NCI-H526 treated with DMSO at 0.1 percent for 48 hours (cell line): ENCODE measurements around the gene MYEOV.

Source experiments
- DNase-seq: peaks from one replicate; lab custom pipeline; 2025; lab: John Stamatoyannopoulos, UW

MYEOV gene

GRCh38 chr11:69301455-69302401 lies 7.8 kb downstream of the MYEOV start:
- DNase-seq: no peak

- no peak for DNase-seq
These were observed 8.6 kb downstream of the MYEOV start for GRCh38 chr11:69302447-69303020.

DNA sequence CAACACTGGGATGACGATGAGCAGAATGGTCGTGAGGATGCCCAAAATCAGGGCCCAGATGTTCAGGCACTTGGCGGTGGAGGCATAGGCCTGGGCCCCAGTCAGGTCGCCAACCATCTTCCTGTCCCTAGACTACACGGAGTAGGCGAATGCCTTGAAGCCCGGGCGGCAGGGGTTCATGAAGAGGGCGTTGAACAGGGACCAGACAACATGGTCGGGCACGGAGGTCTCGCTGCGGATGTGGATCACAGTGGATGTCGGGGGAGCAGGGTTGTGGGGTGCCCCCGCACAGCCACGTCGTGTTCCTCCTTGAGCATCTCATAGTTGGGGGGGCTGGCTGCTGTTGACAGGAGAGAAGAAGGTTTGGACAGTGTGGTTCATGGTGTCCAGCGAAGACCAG lies 9.5 kb downstream of the MYEOV start:
- DNase-seq: no peak

- no peak for DNase-seq
These were observed 10.3 kb downstream of the MYEOV start for GRCh38 chr11:69304258-69304657.

GRCh38 chr11:69304686-69305085 lies 10.7 kb downstream of the MYEOV start:
- no peak for DNase-seq

DNA sequence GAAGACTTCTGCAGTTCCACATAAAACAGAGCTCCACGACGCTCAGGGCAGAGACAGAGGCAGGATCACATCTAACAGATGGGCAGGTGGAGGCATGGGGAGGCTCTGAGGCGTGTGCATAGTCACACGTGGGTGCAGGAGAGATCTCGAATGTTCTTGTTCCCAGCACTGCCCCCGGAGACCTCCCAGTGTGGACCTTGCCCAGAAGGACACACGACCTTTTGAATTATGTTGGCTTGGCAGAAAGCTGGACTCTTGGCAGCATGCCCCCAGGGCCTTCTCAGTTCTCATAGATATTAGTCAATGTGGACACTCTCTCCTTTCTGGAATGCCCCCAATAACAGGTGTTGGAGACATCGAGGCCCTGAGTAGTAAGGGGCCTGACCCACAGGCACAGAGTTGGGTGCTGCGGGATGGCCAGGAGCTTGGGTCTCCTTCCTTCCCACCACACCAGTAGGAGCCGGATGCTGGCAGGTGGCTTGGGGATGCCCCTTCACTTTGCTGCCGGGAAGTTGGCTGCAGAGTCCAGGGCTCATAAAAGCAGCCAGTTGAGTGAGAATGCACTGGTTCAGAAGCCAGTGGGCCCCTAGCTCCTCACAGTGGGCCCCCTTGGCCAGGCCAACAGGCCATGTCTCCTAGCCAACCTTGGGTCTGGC lies 12.1 kb downstream of the MYEOV start:
- no peak for DNase-seq

DNA sequence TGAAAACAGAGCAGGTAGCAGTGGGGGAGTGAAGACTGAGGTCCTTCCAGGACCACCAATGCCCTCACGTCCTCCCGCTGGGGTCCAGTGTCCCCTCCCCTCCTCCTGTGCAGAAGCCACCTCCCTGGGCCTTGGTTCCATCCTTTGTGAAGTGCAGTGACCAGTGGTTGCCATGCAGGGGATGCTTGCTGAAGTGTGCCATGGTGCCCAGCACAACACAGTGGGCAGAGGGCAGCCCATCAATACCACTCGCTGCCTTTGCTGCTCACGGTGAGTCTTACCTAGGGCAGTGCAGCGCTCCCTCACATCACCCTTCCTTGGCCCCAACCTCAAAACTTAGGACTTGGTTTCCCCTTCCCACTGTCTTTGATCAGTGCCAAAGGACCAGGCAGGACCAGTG lies 12.9 kb downstream of the MYEOV start:
- DNase-seq: no peak

- DNase-seq: no peak
These were observed 13.5 kb downstream of the MYEOV start for GRCh38 chr11:69307421-69307820.

DNA sequence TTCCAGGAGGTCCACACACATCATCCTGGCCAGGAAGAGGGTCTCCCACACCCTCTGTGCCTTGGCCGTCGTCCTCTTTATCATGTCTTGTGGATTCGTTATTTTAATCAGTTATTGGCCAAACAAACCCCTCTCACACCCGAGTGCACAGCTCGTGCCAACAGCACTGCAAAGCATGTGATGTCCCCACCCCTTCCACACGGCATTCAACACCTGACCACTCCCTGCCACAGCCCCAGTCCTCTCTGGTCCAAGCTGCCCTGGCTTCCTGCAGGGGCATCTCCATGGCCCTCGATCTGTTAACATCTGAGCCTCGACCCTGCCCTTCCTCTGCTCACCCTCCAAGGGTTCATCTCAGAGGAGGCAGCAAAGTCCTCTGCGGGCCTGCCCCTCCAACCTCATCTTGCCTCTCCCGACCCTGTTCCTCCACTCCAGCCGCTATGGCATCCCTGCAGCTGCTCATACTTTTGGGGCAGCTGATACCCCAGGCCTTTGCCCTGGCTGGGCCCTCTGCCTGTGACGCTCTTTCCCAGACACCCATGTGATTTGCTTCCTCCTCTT lies 14.0 kb downstream of the MYEOV start:
- DNase-seq: peak; percentile 10

GRCh38 chr11:69308491-69308911 lies 14.5 kb downstream of the MYEOV start:
- DNase-seq: no peak

DNA sequence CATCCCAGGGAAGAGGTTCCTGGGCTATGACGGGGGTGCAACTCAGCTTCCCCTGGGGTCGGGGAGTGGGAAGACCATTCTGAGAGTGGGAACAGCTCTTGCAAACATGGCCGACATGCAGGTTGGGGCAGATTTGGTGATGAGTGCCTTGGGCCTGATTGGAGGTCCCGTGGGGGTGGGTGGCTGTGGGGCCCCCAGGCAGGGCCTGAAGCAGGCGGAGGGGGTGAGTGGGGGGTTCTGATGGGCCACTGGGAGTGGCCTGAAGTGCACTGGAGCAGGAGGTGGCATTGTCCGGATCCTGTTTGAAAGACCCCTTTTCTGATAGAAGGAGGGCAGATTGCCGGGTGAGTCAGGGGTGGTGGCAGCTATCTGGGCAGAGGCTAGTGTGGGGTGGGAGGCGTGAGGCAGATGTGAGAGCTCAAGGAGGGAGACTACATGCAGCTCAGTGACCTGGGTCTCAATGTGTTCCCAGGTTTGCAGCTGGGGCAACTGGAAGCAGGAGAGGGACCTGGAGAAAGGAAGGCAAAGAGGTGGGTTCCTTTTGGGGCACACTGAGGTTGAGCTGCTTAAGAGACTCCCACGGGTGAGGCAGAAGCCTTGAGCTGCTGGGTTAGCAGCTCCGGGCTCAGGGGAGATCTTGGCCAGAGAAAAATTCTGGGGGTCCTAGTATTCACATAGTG lies 15.1 kb downstream of the MYEOV start:
- DNase-seq: no peak

DNA sequence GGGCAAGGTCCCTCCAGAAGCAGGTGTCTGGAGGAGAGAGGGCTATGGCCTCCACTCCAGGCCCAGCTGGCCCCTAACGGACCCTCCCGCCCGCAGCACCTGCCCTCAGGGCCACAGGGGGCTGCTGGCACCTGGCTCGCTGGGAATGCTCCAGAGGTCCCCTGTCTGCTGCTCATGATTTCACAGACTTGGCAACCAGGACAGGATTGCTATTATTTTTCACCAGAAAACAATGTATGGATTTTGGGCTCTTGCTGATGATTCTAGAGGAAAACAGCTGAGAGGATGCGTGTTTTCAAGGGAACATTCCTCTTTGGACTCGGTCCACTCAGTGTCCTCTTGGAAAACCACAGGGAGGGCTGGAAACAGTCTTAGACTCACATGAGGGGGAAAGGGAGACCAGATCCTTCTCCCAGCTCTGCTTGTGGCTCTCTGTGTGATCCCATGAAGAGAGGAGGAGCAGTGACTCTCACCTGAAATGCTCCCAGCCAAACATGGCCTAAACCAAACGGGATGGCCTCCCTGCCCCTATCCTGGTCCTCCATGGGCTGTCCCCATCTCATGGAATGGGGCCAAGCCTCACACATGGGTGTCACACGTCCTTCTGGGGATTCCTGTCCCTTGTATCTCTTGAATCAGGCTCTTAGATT lies 15.8 kb downstream of the MYEOV start:
- no peak for DNase-seq

DNA sequence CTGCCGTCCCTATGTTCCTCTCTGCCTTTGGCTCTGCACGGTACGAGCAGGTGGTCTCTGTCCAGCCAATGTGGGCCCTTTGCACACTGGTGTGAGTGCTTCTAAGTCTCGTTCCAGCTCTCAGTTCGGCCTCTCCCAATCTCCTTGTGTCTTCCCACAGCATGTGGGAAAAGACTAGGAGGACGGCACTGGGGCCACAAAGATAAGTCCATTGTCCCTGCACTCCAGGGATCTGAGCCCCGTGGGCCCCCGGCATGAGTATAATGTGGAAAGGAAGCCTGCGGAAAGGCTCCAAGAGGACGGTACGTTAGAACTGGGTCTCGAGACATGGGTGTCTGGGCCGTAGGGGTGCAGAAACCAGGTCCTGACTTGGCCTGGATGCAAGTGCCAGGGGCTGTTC lies 16.4 kb downstream of the MYEOV start:
- no peak for DNase-seq

GRCh38 chr11:69310934-69311766 lies 17.2 kb downstream of the MYEOV start:
- no peak for DNase-seq

DNA sequence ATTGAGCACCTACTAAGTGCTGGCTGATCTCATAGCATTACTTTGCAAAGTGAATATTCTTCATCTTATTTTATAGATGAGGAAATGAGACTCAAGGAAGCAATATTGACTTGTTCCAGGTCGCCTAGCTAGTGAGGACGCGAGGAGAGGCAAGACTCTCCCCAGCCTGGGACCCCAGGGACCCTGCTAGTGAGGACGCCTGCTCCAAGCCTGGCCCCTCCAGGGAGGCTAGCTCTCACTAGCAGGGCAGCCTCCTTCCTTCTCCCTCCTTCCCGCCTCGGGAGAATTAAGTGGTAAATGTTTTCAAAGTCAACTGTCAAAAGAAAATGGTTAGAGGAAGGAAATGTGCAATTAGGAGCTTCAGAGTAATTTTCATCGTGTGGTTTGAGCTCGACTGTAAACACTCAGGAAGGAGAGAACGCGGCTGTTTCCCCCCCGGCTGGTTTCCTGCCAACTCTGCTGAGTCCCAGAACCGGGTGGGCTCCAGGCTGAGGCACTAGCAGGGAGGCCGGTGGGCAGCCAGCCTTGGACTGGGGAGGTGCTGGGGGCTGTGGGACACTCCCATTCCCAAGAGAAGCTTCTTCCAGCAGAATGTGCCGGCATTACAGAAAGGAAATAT lies 17.9 kb downstream of the MYEOV start:
- DNase-seq: no peak

DNA sequence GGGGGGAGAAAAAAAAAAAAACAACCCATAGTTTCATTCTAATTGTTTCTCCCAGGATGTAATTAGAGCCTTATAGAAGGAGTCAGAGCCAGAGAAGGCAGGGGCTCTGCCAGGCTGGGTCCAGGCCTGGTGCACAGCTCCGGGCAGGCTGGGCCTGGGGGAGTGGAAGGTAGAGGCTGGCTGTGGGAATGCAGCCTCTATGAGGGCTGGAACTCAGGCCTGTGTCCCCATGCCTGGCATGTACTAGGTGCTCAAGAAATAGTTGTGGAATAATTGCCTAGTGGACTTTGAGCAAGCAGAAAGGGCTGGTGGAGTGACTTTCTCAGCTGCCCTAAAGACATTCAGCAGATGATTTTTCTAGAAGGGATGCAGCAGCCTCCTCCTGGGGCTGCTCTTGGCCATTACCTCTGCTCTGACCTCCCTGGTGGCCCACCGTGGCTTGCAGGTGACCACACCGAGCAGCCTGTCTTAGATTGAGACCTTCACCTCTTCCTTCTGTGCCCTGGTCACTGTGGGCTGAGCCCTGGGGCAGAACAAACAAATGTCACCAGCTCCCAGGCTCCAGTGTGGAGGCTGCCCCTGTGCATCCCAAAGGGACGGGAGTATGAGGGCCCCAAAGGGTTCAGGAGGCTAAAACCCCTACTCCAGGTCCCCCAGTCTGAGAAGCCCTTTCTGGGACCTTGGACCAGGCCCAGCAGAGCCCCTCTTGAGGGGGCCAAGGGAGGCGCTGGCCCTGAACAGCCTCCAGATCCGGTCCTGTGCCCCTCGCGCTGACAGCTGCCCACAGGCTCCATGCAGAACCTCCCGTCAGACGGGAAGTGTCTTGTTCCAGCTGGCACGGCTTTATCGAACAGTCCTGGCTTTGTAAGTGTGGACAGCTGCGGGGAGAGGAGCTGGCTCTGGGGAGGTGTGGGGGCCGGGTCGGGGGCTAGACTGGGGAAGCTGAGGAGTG lies 18.8 kb downstream of the MYEOV start:
- DNase-seq: no peak

DNA sequence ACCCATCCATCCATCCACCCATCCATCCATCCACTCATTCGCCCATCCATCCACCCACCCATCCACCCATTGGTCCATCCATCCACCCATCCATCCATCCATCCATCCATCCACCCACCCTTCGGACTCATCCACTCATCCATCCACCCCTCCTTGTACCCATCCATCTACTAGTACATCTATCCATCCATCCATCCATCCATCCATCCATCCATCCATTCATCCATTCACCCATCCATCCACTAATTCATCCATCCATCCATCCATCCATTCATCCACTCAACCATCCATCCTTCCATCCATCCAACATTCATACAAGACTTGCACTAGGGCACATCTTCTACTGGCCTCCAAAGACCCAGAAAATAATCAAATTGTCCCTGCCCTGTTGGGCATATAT lies 20.0 kb downstream of the MYEOV start:
- no peak for DNase-seq

DNA sequence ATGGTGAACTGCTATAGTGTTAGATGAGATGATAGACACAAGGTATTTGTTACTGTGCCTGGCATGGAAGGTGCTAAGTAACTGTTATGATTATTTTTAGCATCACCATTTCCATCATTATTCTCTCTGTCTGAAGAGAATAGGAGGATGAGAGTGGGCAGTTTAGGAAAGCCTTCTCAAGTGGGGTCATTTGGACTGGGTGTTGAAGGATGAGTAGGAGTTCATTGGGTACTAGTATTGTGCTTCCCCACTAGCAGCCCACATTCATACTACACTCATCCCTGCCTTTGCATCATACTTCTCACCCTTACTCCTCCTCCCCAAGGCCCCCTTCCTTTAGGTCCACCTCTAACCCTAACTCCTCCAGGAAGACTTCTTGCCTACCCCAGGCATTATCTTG lies 20.6 kb downstream of the MYEOV start:
- DNase-seq: no peak

- no peak for DNase-seq
These were observed 23.0 kb downstream of the MYEOV start for GRCh38 chr11:69316956-69317355.
